HCT116 (cell line): ENCODE results near the gene TNFRSF9.

Source experiments
- EZH2 ChIP-seq: fragments of 200-600 bp; sonication (generic); IDR thresholded peaks from 2 replicates; pipeline ENCODE4 v1.6.1; 2017; ENCODE audit warnings: antibody characterized with exemption, mixed run types
- TF ChIP-seq, protein P1 (sequence below), 3 experiments: fragments of 200-600 bp in 1 of 3; sonication (generic) in 1 of 3; IDR thresholded peaks in 2 of 3; conservative IDR thresholded peaks in 1 of 3; 2 replicates each; pipeline ENCODE4 v1.5.1; 2012 to 2017; ENCODE audit warnings: low read depth in 2 of 3, low read length in 2 of 3, antibody characterized with exemption in 1 of 3, borderline replicate concordance in 1 of 3, control low read depth in 1 of 3, mild to moderate bottlenecking in 1 of 3, mixed read lengths in 1 of 3, mixed run types in 1 of 3, moderate library complexity in 1 of 3; ENCODE audit not compliant: insufficient read depth in 1 of 3

DNA sequence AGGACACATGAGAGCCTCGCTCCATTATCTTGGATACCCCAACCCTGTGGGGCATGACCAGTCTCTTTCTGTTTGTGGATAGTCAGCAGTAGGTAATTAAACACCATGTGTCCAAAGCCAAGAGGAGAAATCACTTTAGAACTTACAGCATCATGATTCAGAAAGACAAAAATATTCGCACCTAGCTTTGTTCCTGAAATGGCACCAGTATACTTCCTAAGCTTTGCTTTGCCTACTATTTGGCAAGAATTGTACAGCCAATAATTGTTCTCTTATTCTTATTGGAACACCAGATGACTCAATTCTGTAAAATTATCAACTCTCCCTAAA, 24.2 kb downstream of the TNFRSF9 start:
- no peak for TF ChIP-seq EZH2
- TF ChIP-seq, protein P1, sequence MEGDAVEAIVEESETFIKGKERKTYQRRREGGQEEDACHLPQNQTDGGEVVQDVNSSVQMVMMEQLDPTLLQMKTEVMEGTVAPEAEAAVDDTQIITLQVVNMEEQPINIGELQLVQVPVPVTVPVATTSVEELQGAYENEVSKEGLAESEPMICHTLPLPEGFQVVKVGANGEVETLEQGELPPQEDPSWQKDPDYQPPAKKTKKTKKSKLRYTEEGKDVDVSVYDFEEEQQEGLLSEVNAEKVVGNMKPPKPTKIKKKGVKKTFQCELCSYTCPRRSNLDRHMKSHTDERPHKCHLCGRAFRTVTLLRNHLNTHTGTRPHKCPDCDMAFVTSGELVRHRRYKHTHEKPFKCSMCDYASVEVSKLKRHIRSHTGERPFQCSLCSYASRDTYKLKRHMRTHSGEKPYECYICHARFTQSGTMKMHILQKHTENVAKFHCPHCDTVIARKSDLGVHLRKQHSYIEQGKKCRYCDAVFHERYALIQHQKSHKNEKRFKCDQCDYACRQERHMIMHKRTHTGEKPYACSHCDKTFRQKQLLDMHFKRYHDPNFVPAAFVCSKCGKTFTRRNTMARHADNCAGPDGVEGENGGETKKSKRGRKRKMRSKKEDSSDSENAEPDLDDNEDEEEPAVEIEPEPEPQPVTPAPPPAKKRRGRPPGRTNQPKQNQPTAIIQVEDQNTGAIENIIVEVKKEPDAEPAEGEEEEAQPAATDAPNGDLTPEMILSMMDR (IDR thresholded peaks at IDR 0.05 in 2 of 3, conservative IDR thresholded peaks at IDR 0.05 in 1 of 3; ENCODE audit: borderline replicate concordance in 1 of 3, insufficient read depth in 1 of 3, low read depth in 2 of 3, low read length in 2 of 3) = no peak
